ENCODE measurements around the gene VSTM5. TPM values are rescaled to one million over a fixed set of nuclear protein-coding genes. Genes with fewer than 3 reads are reported as not detected.
"Not testable (repeated sequence)": the region's sequence is repeated elsewhere in the genome, so short reads cannot be mapped to it uniquely, and the experiment has no call there.

Gene VSTM5
- total RNA-seq, 2 donors from 2014 or later, result 1.4 to 2.4 TPM

GRCh38 chr11:93775289-93775688 lies 75.1 kb downstream of the VSTM5 start:
- H3K4me1 ChIP-seq, result no peaks in the 10 kb centered on the region
- no peak overlapping the region for H3K9ac ChIP-seq (ENCODE audit: low read depth in 2 of 2, low read length in 2 of 2)
- H3K27ac ChIP-seq, result no peak overlapping the region
- H3K27me3 ChIP-seq, result no peaks in the 10 kb centered on the region
- H3K9me3 ChIP-seq, result no peaks in the 10 kb centered on the region
- H3K36me3 ChIP-seq, result no peaks in the 10 kb centered on the region
- no peak for DNase-seq
- intact Hi-C loops (cut with DNase I), result no loop called here
- no peak overlapping the region for H3K4me3 ChIP-seq
- TF ChIP-seq CTCF (IDR thresholded peaks at IDR 0.05), result no peak

- H3K36me3 ChIP-seq; H3K27ac ChIP-seq; intact Hi-C loops (cut with DNase I): not testable (repeated sequence)
Measured at GRCh38 chr11:93774560-93774959, 75.9 kb downstream of the VSTM5 start.

GRCh38 chr11:93773601-93774200 lies 76.7 kb downstream of the VSTM5 start:
- H3K27me3 ChIP-seq, result no peaks in the 10 kb centered on the region
- DNase-seq, result no peak
- H3K4me3 ChIP-seq, result no peak overlapping the region
- H3K4me1 ChIP-seq, result no peaks in the 10 kb centered on the region
- intact Hi-C loops (cut with DNase I), result no loop called here
- H3K9me3 ChIP-seq, result no peaks in the 10 kb centered on the region
- TF ChIP-seq CTCF (IDR thresholded peaks at IDR 0.05), result no peak
- no peak overlapping the region for H3K9ac ChIP-seq (ENCODE audit: low read depth in 2 of 2, low read length in 2 of 2)
- H3K36me3 ChIP-seq, result no peaks in the 10 kb centered on the region
- H3K27ac ChIP-seq, result no peak overlapping the region

More at GRCh38 chr11:93774560-93774959, 75.9 kb downstream of the VSTM5 start:
- H3K4me3 ChIP-seq; H3K27me3 ChIP-seq; H3K9ac ChIP-seq (ENCODE audit: low read depth in 2 of 2, low read length in 2 of 2); DNase-seq; H3K9me3 ChIP-seq; H3K4me1 ChIP-seq: not testable (repeated sequence)

GRCh38 chr11:93773045-93773477 lies 77.4 kb downstream of the VSTM5 start:
- no peak overlapping the region for H3K4me3 ChIP-seq
- H3K4me1 ChIP-seq, result no peaks in the 10 kb centered on the region
- no peak for DNase-seq
- TF ChIP-seq CTCF (IDR thresholded peaks at IDR 0.05), result no peak
- H3K9ac ChIP-seq (ENCODE audit: low read depth in 2 of 2, low read length in 2 of 2), result no peak overlapping the region
- H3K27me3 ChIP-seq, result no peaks in the 10 kb centered on the region
- H3K36me3 ChIP-seq, result no peaks in the 10 kb centered on the region
- H3K27ac ChIP-seq, result no peak overlapping the region
- H3K9me3 ChIP-seq, result no peaks in the 10 kb centered on the region
- intact Hi-C loops (cut with DNase I), result no loop called here

GRCh38 chr11:93772123-93772522 lies 78.3 kb downstream of the VSTM5 start:
- Histone ChIP-seq H3K27me3 (no peaks in the 10 kb centered on the region), H3K27ac (no peak overlapping the region), H3K4me3 (no peak overlapping the region), H3K9me3 (no peaks in the 10 kb centered on the region), H3K36me3 (no peaks in the 10 kb centered on the region), H3K9ac (ENCODE audit: low read depth in 2 of 2, low read length in 2 of 2) (no peak overlapping the region), H3K4me1 (no peaks in the 10 kb centered on the region)
- intact Hi-C loops (cut with DNase I), result no loop called here
- no peak for TF ChIP-seq CTCF (IDR thresholded peaks at IDR 0.05)
- no peak for DNase-seq

- no peak for TF ChIP-seq CTCF (IDR thresholded peaks at IDR 0.05)
- intact Hi-C loops (cut with DNase I), result no loop called here
- no peak for DNase-seq
- Histone ChIP-seq H3K9me3 (no peaks in the 10 kb centered on the region), H3K9ac (ENCODE audit: low read depth in 2 of 2, low read length in 2 of 2) (no peak overlapping the region), H3K4me1 (no peaks in the 10 kb centered on the region), H3K36me3 (no peaks in the 10 kb centered on the region), H3K4me3 (no peak overlapping the region), H3K27ac (no peak overlapping the region), H3K27me3 (no peaks in the 10 kb centered on the region)
Measured at GRCh38 chr11:93770160-93770559, 80.3 kb downstream of the VSTM5 start.

Other genes starting within 250 kb of the VSTM5 start
- 10 to 100 TPM in 1 of 2 donors, 1 to 10 TPM in 1; 9.8 to 14.8 TPM for gene CEP295, start 188.9 kb downstream of the VSTM5 start, total RNA-seq
- gene TAF1D, start 109.1 kb downstream of the VSTM5 start, total RNA-seq, result 100 to 1,000 TPM in 1 of 2 donors, 10 to 100 TPM in 1; 73.7 to 100 TPM
- gene C11orf54, start 108.9 kb downstream of the VSTM5 start, total RNA-seq, result 10 to 100 TPM; 37.1 to 59.4 TPM
- 10 to 100 TPM; 23.9 to 30.9 TPM for gene MED17, start 66.3 kb downstream of the VSTM5 start, total RNA-seq
- gene HEPHL1, start 170.7 kb upstream of the VSTM5 start, total RNA-seq, result not detected

All from colonic mucosa (tissue), 4 donors.